ENCODE results near the gene CACNA1C. TPM values are rescaled to one million over a fixed set of nuclear protein-coding genes. Genes with fewer than 3 reads are reported as not detected.

The CACNA1C gene
- total RNA-seq, 1 donor from 2014 or later = 15.6 TPM

GRCh38 chr12:2179953-2180736 lies 127.4 kb downstream of the CACNA1C start:
- Histone ChIP-seq H3K27me3 (peaks cover 4% of the 10 kb centered on the region), H3K27ac (peak overlapping the region; percentile 68), H3K36me3 (no peaks in the 10 kb centered on the region), H3K4me1 (peaks cover 38% of the 10 kb centered on the region), H3K9me3 (no peaks in the 10 kb centered on the region), H3K4me3 (no peak overlapping the region)
- intact Hi-C loops (cut with DNase I) = no loop called here
- ATAC-seq (peak; percentile 37), DNase-seq (no peak)
- TF ChIP-seq, protein P1, sequence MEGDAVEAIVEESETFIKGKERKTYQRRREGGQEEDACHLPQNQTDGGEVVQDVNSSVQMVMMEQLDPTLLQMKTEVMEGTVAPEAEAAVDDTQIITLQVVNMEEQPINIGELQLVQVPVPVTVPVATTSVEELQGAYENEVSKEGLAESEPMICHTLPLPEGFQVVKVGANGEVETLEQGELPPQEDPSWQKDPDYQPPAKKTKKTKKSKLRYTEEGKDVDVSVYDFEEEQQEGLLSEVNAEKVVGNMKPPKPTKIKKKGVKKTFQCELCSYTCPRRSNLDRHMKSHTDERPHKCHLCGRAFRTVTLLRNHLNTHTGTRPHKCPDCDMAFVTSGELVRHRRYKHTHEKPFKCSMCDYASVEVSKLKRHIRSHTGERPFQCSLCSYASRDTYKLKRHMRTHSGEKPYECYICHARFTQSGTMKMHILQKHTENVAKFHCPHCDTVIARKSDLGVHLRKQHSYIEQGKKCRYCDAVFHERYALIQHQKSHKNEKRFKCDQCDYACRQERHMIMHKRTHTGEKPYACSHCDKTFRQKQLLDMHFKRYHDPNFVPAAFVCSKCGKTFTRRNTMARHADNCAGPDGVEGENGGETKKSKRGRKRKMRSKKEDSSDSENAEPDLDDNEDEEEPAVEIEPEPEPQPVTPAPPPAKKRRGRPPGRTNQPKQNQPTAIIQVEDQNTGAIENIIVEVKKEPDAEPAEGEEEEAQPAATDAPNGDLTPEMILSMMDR (IDR thresholded peaks at IDR 0.05) = no peak

DNA sequence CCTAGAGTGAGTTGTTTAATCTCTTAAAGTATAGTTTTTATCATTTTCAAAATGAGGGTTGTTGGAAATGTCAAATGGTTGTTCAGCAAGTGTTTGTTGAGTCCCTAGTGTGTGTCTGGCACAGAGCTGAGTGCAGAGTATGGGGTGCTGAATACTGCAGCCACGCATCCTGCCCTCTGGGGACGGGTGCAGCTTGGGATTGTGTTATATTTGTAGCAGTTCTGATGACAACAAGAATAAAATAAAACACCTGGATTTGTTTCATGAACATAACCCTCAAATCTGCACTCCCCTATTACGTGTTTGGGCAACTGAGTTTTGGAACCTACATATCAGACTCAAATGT lies 127.9 kb downstream of the CACNA1C start:
- peaks cover 38% of the 10 kb centered on the region for H3K4me1 ChIP-seq
- no peak for DNase-seq

GRCh38 chr12:2183556-2184541 lies 131.1 kb downstream of the CACNA1C start:
- peaks cover 33% of the 10 kb centered on the region for H3K4me1 ChIP-seq
- no peaks in the 10 kb centered on the region for H3K27me3 ChIP-seq
- no peak for ATAC-seq
- H3K36me3 ChIP-seq = no peaks in the 10 kb centered on the region
- no peak overlapping the region for H3K4me3 ChIP-seq
- TF ChIP-seq, protein P1 (IDR thresholded peaks at IDR 0.05) = no peak
- H3K9me3 ChIP-seq = no peaks in the 10 kb centered on the region
- intact Hi-C loops (cut with DNase I) = no loop called here
- no peak for DNase-seq
- no peak overlapping the region for H3K27ac ChIP-seq

More for the DNA sequence above, 127.9 kb downstream of the CACNA1C start:
- TF ChIP-seq, protein P1 (IDR thresholded peaks at IDR 0.05) = no peak
- Histone ChIP-seq H3K27me3 (no peaks in the 10 kb centered on the region), H3K4me3 (no peak overlapping the region), H3K27ac (peak overlapping the region; percentile 47), H3K9me3 (no peaks in the 10 kb centered on the region), H3K36me3 (no peaks in the 10 kb centered on the region)
- ATAC-seq = no peak
- intact Hi-C loops (cut with DNase I) = no loop called here

- peaks cover 13% of the 10 kb centered on the region for H3K4me1 ChIP-seq
- DNase-seq (no peak), ATAC-seq (no peak)
- no peaks in the 10 kb centered on the region for H3K36me3 ChIP-seq
- TF ChIP-seq, protein P1 (IDR thresholded peaks at IDR 0.05) = no peak
- no peaks in the 10 kb centered on the region for H3K9me3 ChIP-seq
- H3K27ac ChIP-seq = no peak overlapping the region
- intact Hi-C loops (cut with DNase I) = no loop called here
- no peaks in the 10 kb centered on the region for H3K27me3 ChIP-seq
- no peak overlapping the region for H3K4me3 ChIP-seq
These were observed 133.1 kb downstream of the CACNA1C start for GRCh38 chr12:2185751-2186341.

- H3K4me1 ChIP-seq = peaks cover 10% of the 10 kb centered on the region
- H3K27me3 ChIP-seq = no peaks in the 10 kb centered on the region
- intact Hi-C loops (cut with DNase I) = no loop called here
- H3K4me3 ChIP-seq = no peak overlapping the region
- no peak overlapping the region for H3K27ac ChIP-seq
- DNase-seq (no peak), ATAC-seq (no peak)
- no peaks in the 10 kb centered on the region for H3K9me3 ChIP-seq
- H3K36me3 ChIP-seq = no peaks in the 10 kb centered on the region
- TF ChIP-seq, protein P1 (IDR thresholded peaks at IDR 0.05) = no peak
These were observed 134.6 kb downstream of the CACNA1C start for GRCh38 chr12:2187195-2187945.

Measured in upper lobe of right lung (tissue), 1 donor.